ENCODE results near the gene AHSG. TPM values are rescaled to one million over a fixed set of nuclear protein-coding genes. Genes with fewer than 3 reads are reported as not detected.

Gene AHSG
- total RNA-seq, 4 donors from 2014 or later, result not detected

DNA sequence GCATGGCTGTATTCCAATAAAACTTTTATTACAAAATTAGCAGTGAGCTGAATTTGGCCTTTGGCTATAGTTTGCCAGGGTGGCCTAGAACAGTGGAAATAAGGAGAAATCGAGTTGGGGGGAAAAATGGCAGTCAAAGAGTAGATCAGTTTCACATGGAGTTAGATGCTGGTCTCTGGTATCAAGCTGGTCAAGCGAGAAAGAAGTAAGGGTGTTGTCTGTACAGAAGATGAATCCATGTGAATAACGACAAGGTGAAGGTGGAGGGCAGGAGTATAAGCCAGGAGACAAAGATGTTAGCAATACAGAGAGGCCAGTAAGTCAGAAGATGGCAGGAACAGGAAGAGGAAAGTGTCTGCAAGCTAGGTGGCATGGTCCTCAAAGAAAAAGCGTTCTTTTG, 11.7 kb downstream of the AHSG start:
- no peaks in the 10 kb centered on the region for H3K27me3 ChIP-seq
- no peak for TF ChIP-seq POLR2A (IDR thresholded peaks at IDR 0.05)
- TF ChIP-seq, protein P1, sequence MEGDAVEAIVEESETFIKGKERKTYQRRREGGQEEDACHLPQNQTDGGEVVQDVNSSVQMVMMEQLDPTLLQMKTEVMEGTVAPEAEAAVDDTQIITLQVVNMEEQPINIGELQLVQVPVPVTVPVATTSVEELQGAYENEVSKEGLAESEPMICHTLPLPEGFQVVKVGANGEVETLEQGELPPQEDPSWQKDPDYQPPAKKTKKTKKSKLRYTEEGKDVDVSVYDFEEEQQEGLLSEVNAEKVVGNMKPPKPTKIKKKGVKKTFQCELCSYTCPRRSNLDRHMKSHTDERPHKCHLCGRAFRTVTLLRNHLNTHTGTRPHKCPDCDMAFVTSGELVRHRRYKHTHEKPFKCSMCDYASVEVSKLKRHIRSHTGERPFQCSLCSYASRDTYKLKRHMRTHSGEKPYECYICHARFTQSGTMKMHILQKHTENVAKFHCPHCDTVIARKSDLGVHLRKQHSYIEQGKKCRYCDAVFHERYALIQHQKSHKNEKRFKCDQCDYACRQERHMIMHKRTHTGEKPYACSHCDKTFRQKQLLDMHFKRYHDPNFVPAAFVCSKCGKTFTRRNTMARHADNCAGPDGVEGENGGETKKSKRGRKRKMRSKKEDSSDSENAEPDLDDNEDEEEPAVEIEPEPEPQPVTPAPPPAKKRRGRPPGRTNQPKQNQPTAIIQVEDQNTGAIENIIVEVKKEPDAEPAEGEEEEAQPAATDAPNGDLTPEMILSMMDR (IDR thresholded peaks at IDR 0.05), result no peak
- no peaks in the 10 kb centered on the region for H3K9me3 ChIP-seq
- DNase-seq, result no peak
- intact Hi-C loops (cut with DNase I; ENCODE audit: low total_unique reads), result no loop called here
- no peak overlapping the region for H3K4me3 ChIP-seq
- H3K36me3 ChIP-seq, result no peaks in the 10 kb centered on the region
- no peak overlapping the region for H3K27ac ChIP-seq
- no peaks in the 10 kb centered on the region for H3K4me1 ChIP-seq

DNA sequence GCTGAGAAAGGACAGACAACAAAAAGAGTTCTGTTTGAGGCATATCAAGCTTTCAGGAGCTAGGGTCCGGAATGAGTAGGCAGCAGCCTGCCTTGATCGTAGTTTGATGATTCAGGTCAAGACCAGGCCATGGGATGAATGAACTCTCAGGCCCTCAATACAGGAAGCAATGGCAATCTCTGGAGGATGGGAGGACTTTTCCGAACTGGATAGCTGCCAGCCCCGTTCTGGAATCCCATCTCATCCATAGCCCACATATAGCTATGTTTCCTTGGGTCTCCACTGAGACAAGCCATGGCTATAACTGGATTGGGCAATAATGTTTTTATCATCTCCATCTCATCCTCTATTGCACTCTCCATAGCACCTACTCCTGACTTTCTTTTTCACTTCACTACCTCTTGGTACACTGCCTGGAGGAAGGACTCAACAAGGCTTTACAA, 12.8 kb downstream of the AHSG start:
- Histone ChIP-seq H3K27ac (no peak overlapping the region), H3K9me3 (no peaks in the 10 kb centered on the region), H3K4me3 (no peak overlapping the region), H3K27me3 (no peaks in the 10 kb centered on the region), H3K4me1 (no peaks in the 10 kb centered on the region), H3K36me3 (no peaks in the 10 kb centered on the region)
- TF ChIP-seq, protein P1 (IDR thresholded peaks at IDR 0.05), result no peak
- no peak for TF ChIP-seq POLR2A (IDR thresholded peaks at IDR 0.05)
- intact Hi-C loops (cut with DNase I; ENCODE audit: low total_unique reads), result no loop called here
- no peak for DNase-seq

DNA sequence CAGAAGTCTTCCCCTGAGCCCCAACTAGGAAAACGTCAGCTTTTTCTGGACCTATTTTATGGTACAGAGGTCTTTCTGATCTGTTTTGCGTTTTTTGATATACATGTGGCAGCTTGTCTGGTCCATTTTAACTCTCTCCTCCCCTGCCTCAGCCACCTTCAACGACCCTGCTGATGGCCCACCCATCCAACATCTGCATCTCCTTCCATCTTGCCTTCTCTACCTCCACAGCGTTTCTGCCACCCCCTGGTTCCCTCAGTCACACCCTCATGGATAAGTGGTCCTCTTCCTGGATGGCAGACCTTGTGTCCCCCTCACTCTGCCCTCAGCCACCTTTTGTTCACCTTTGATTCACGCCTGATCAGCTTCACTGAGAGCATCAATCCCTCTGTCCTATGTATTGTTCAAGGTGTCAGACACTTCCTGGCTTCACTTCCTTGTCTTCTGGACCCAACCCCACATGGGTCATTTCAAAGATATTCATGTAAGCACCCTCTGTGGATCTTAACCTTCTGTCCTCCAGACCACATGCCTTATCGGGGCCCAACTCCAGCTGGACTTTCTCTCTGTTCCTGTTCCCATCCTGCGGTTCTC, 13.5 kb downstream of the AHSG start:
- H3K27ac ChIP-seq, result no peak overlapping the region
- intact Hi-C loops (cut with DNase I; ENCODE audit: low total_unique reads), result no loop called here
- no peaks in the 10 kb centered on the region for H3K36me3 ChIP-seq
- DNase-seq, result no peak
- H3K4me3 ChIP-seq, result no peak overlapping the region
- TF ChIP-seq, protein P1 (IDR thresholded peaks at IDR 0.05), result no peak
- no peak for TF ChIP-seq POLR2A (IDR thresholded peaks at IDR 0.05)
- H3K4me1 ChIP-seq, result no peaks in the 10 kb centered on the region
- no peaks in the 10 kb centered on the region for H3K27me3 ChIP-seq
- H3K9me3 ChIP-seq, result no peaks in the 10 kb centered on the region

DNA sequence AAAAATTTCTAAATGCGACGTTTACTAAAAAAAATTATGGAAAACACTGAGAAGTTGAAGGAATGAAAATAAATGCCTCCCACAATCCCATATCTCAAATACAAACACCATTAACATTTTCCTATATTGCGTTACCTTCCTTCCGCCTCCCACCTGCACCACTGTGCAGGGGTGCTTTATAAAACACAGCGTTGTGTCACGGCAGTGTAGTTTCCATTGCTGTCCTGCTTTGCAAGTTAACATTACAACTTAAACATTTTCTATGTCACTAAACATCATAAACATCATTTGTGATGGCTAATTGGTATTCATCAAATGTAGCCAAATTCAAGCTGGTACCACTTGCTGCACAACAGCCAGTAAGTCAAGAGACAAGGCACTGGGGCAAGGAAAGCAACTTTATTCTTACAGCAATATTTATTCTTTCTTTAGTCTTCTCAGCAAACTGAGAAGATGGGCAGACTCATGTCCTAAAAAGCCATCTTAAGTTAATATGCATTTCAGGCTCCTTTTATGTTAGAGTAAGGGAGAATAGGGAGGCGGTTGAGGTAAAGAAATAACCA, 15.1 kb downstream of the AHSG start:
- H3K9me3 ChIP-seq, result no peaks in the 10 kb centered on the region
- no peak overlapping the region for H3K4me3 ChIP-seq

DNA sequence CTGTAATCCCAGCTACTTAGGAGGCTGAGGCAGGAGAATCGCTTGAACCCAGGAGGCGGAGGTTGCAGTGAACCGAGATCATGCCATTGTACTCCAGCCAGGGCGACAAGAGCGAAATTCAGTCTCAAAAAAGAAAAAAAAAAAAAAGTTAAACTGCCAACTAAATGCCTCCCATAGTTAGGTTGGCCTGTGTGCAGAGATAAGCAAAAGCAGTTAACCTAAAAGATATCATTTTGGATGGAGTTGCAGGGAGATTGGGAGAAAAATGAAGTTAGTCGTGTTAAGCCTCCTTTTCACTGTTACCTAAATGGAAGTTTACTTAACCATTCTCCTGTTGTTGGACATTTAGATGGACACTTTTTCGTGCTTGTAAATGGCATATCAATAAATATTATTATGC, 15.9 kb downstream of the AHSG start:
- Histone ChIP-seq H3K36me3 (no peaks in the 10 kb centered on the region), H3K4me1 (no peaks in the 10 kb centered on the region), H3K27ac (no peak overlapping the region), H3K27me3 (no peaks in the 10 kb centered on the region), H3K4me3 (no peak overlapping the region), H3K9me3 (no peaks in the 10 kb centered on the region)
- no peak for DNase-seq
- TF ChIP-seq, protein P1 (IDR thresholded peaks at IDR 0.05), result no peak
- TF ChIP-seq POLR2A (IDR thresholded peaks at IDR 0.05), result no peak
- intact Hi-C loops (cut with DNase I; ENCODE audit: low total_unique reads), result no loop called here

More for the DNA sequence above, 15.1 kb downstream of the AHSG start:
- H3K27ac ChIP-seq, result no peak overlapping the region
- no peaks in the 10 kb centered on the region for H3K27me3 ChIP-seq
- no peaks in the 10 kb centered on the region for H3K4me1 ChIP-seq
- TF ChIP-seq, protein P1 (IDR thresholded peaks at IDR 0.05), result no peak
- no peak for TF ChIP-seq POLR2A (IDR thresholded peaks at IDR 0.05)
- no peak for DNase-seq
- H3K36me3 ChIP-seq, result no peaks in the 10 kb centered on the region
- intact Hi-C loops (cut with DNase I; ENCODE audit: low total_unique reads), result no loop called here
